Vagina (tissue), 2 donors: ENCODE measurements around the gene LARP6.

Experiments used
- CTCF ChIP-seq, 3 experiments: fragments of 450-650 bp in 2 of 3; fragments of 200-600 bp in 1 of 3; sonication (generic) in 1 of 3; IDR thresholded peaks; one replicate each; pipeline ENCODE4 v1.5.1; 2017 to 2019; ENCODE audit warnings: antibody characterized with exemption in 3 of 3, mild to moderate bottlenecking in 2 of 3, moderate library complexity in 2 of 3
- POLR2AphosphoS5 ChIP-seq, 2 donors: sonication (generic); formaldehyde crosslinking; IDR thresholded peaks; one replicate each; pipeline ENCODE4 v1.9.0; 2017; ENCODE audit warnings: antibody characterized with exemption in 2 of 2, mild to moderate bottlenecking in 2 of 2, low read depth in 1 of 2; ENCODE audit not compliant: insufficient read depth in 1 of 2

- TF ChIP-seq CTCF (IDR thresholded peaks at IDR 0.05) (no peak), POLR2AphosphoS5 (IDR thresholded peaks at IDR 0.05; ENCODE audit: insufficient read depth in 1 of 2, low read depth in 1 of 2) (no peak)
These were observed 8.2 kb downstream of the LARP6 start for GRCh38 chr15:70845602-70846360.
